ENCODE measurements around the gene RAPGEF1. TPM values are rescaled to one million over a fixed set of nuclear protein-coding genes. Genes with fewer than 3 reads are reported as not detected.

Gene RAPGEF1
- total and polyA plus RNA-seq, 2 of the 13 experiments (the other 11 are each of a cell fraction or from before 2014, with no cell fraction given), result 21.2 to 38.9 TPM

DNA sequence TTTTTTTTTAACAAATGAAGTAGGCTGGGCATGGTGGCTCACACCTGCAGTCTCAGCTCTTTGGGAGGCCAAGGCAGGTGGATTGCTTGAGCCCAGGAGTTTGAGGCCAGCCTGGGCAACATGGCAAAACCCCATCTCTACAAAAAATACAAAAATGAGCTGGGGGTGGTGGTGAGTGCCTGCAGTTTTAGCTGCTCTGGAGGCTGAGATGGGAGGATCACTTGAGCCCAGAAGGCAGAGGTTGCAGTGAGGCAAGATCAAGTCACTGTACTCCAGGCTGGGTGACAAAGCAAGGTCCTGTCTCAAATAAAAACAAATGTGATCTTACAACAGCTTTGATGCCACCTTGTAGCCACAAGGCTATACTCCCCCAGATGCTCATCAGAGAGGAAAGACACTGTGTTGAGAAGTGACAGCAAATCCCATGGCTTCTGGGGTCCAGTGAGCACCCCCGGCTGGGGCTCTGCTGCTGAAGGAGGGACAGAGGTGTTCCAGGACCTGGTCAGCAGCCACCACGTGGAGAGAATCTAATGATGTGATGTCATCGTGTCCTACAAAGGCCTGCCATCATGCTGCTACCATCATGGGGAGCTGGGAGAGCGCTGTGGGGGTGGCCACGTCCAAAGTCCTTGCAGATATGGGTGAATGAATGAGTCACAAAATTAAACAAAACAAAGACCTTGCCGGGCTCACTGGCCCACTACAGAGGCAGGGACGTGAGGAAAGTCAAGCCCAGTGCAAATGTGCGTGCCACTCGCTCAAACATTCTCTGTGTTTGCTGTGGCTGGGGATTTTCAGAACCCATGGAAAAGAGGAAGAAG, 133.9 kb downstream of the RAPGEF1 start (continued):
- TF ChIP-seq, protein P1, sequence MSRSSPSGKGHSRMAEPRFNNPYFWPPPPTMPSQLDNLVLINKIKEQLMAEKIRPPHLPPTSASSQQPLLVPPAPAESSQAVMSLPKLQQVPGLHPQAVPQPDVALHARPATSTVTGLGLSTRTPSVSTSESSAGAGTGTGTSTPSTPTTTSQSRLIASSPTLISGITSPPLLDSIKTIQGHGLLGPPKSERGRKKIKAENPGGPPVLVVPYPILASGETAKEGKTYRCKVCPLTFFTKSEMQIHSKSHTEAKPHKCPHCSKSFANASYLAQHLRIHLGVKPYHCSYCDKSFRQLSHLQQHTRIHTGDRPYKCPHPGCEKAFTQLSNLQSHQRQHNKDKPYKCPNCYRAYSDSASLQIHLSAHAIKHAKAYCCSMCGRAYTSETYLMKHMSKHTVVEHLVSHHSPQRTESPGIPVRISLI (CRISPR knock-in tag; IDR thresholded peaks at IDR 0.05; ENCODE audit: borderline replicate concordance), result peak; percentile 32; the same call in 1 of the 2 replicates
- TF ChIP-seq ZNF552 (CRISPR knock-in tag; IDR thresholded peaks at IDR 0.05; ENCODE audit: borderline replicate concordance), result no peak
- TF ChIP-seq MIER2 (CRISPR knock-in tag; IDR thresholded peaks at IDR 0.05), result peak; percentile 85; the same call in 1 of the 2 replicates
- TF ChIP-seq IKZF5 (CRISPR knock-in tag; IDR thresholded peaks at IDR 0.05), result peak; percentile 48
- TF ChIP-seq PHB2 (IDR thresholded peaks at IDR 0.05; ENCODE audit: partially characterized antibody), result no peak
- TF ChIP-seq NFIB (CRISPR knock-in tag; IDR thresholded peaks at IDR 0.05; ENCODE audit: borderline replicate concordance), result no peak
- TF ChIP-seq ZNF407 (CRISPR knock-in tag; IDR thresholded peaks at IDR 0.05; ENCODE audit: not compliant biosample characterization), result no peak
- TF ChIP-seq ZNF883 (CRISPR knock-in tag; IDR thresholded peaks at IDR 0.05; ENCODE audit: not compliant biosample characterization), result no peak
- TF ChIP-seq, protein P2, sequence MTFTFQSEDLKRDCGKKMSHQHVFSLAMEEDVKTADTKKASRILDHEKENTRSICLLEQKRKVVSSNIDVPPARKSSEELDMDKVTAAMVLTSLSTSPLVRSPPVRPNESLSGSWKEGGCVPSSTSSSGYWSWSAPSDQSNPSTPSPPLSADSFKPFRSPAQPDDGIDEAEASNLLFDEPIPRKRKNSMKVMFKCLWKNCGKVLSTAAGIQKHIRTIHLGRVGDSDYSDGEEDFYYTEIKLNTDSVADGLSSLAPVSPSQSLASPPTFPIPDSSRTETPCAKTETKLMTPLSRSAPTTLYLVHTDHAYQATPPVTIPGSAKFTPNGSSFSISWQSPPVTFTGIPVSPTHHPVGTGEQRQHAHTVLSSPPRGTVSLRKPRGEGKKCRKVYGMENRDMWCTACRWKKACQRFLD (CRISPR knock-in tag; IDR thresholded peaks at IDR 0.05; ENCODE audit: borderline replicate concordance), result no peak
- TF ChIP-seq ZFP36 (IDR thresholded peaks at IDR 0.05; ENCODE audit: borderline replicate concordance, low read depth, low read length, partially characterized antibody), result no peak
- peak; percentile 57 for TF ChIP-seq ASH2L (IDR thresholded peaks at IDR 0.05; ENCODE audit: insufficient read length, low read depth, low read length)
- no peak; the same call in 1 of the 2 replicates for TF ChIP-seq ZNF121 (CRISPR knock-in tag; IDR thresholded peaks at IDR 0.05)
- TF ChIP-seq ELF1 (CRISPR knock-in tag; IDR thresholded peaks at IDR 0.05), result no peak
- TF ChIP-seq, protein P3, sequence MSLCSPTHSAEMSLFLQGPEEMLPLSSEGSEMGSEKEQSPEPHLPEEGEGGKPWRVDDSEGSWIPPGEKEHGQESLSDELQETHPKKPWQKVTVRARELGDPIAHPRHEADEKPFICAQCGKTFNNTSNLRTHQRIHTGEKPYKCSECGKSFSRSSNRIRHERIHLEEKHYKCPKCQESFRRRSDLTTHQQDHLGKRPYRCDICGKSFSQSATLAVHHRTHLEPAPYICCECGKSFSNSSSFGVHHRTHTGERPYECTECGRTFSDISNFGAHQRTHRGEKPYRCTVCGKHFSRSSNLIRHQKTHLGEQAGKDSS (CRISPR knock-in tag; IDR thresholded peaks at IDR 0.05; ENCODE audit: borderline replicate concordance, low read depth), result peak; percentile 51; the same call in 1 of the 2 replicates
- TF ChIP-seq ZNF256 (CRISPR knock-in tag; conservative IDR thresholded peaks at IDR 0.05), result peak; percentile 74; the same call in 1 of the 2 replicates
